ENCODE measurements around the gene RAB25.

Gene RAB25

GRCh38 chr1:156096640-156097391, 35.9 kb downstream of the RAB25 start:
- Histone ChIP-seq H3K27me3 (ENCODE audit: insufficient read depth, low read depth, severe bottlenecking) (no peaks in the 10 kb centered on the region), H3K36me3 (peaks cover 36% of the 10 kb centered on the region), H3K27ac (no peak overlapping the region), H3K9me3 (ENCODE audit: severe bottlenecking) (no peaks in the 10 kb centered on the region), H3K4me3 (ENCODE audit: low read depth, low read length) (no peak overlapping the region)
- TF ChIP-seq CTCF (IDR thresholded peaks at IDR 0.05; ENCODE audit: low read depth, low read length): peak; percentile 100
- DNase-seq: peak; percentile 96

GRCh38 chr1:156097499-156098178, 36.7 kb downstream of the RAB25 start:
- H3K27ac ChIP-seq: no peak overlapping the region
- no peaks in the 10 kb centered on the region for H3K27me3 ChIP-seq (ENCODE audit: insufficient read depth, low read depth, severe bottlenecking)
- H3K4me3 ChIP-seq (ENCODE audit: low read depth, low read length): no peak overlapping the region
- H3K36me3 ChIP-seq: peaks cover 31% of the 10 kb centered on the region
- no peak for DNase-seq
- TF ChIP-seq CTCF (IDR thresholded peaks at IDR 0.05; ENCODE audit: low read depth, low read length): no peak
- H3K9me3 ChIP-seq (ENCODE audit: severe bottlenecking): no peaks in the 10 kb centered on the region

GRCh38 chr1:156098784-156099183, 37.8 kb downstream of the RAB25 start:
- no peaks in the 10 kb centered on the region for H3K27me3 ChIP-seq (ENCODE audit: insufficient read depth, low read depth, severe bottlenecking)
- H3K27ac ChIP-seq: no peak overlapping the region
- H3K4me3 ChIP-seq (ENCODE audit: low read depth, low read length): no peak overlapping the region
- H3K36me3 ChIP-seq: peaks cover 26% of the 10 kb centered on the region
- H3K9me3 ChIP-seq (ENCODE audit: severe bottlenecking): no peaks in the 10 kb centered on the region
- no peak for TF ChIP-seq CTCF (IDR thresholded peaks at IDR 0.05; ENCODE audit: low read depth, low read length)
- DNase-seq: no peak

GRCh38 chr1:156099282-156099681, 38.3 kb downstream of the RAB25 start:
- no peak for DNase-seq
- TF ChIP-seq CTCF (IDR thresholded peaks at IDR 0.05; ENCODE audit: low read depth, low read length): no peak
- Histone ChIP-seq H3K4me3 (ENCODE audit: low read depth, low read length) (no peak overlapping the region), H3K36me3 (peaks cover 21% of the 10 kb centered on the region), H3K27ac (no peak overlapping the region), H3K9me3 (ENCODE audit: severe bottlenecking) (no peaks in the 10 kb centered on the region), H3K27me3 (ENCODE audit: insufficient read depth, low read depth, severe bottlenecking) (no peaks in the 10 kb centered on the region)

- peaks cover 17% of the 10 kb centered on the region for H3K36me3 ChIP-seq
- TF ChIP-seq CTCF (IDR thresholded peaks at IDR 0.05; ENCODE audit: low read depth, low read length): no peak
- H3K9me3 ChIP-seq (ENCODE audit: severe bottlenecking): no peaks in the 10 kb centered on the region
- H3K4me3 ChIP-seq (ENCODE audit: low read depth, low read length): no peak overlapping the region
- H3K27me3 ChIP-seq (ENCODE audit: insufficient read depth, low read depth, severe bottlenecking): no peaks in the 10 kb centered on the region
- no peak overlapping the region for H3K27ac ChIP-seq
- no peak for DNase-seq
Observed at GRCh38 chr1:156100205-156100995, 39.4 kb downstream of the RAB25 start.
